HCT116 (cell line): ENCODE data around the gene NCMAP. TPM values are rescaled to one million over a fixed set of nuclear protein-coding genes. Genes with fewer than 3 reads are reported as not detected.

Source experiments
- ATAC-seq: fragments of 200-7000 bp; cut with Tn5 transposase; 2 replicates; pipeline ENCODE4 v1.9.1; 2020; ENCODE audit warnings: mild to moderate bottlenecking, moderate library complexity
- BruUV-seq: library from RNA; stranded (reverse); fragments of 400-500 nt; replicated peaks from 2 replicates; lab custom pipeline; 2021; lab: Mats Ljungman, UMichigan
- CTCF ChIA-PET: fragments of 300-600 bp; sonication (Branson Sonifier 250); formaldehyde crosslinking; loops from one replicate; lab custom pipeline; 2021; ENCODE audit warnings: antibody characterized with exemption; lab: Charles Lee
- POLR2A ChIA-PET: fragments of 300-600, 350-600 bp; sonication (Branson Sonifier 250); formaldehyde crosslinking; loops from one replicate; lab custom pipeline; 2021; ENCODE audit warnings: antibody characterized with exemption; lab: Charles Lee
- RAD21 ChIA-PET, 2 experiments: fragments of 300-600 bp; sonication (Branson Sonifier 250); formaldehyde crosslinking; loops; one replicate each; lab custom pipeline; 2023; ENCODE audit warnings: low total read pairs in 2 of 2; ENCODE audit not compliant: uncharacterized antibody in 2 of 2, unreplicated experiment in 2 of 2, low non-redundant PET in 1 of 2; lab: Charles Lee
- DNase-seq: peaks from one replicate; pipeline ENCODE4 v3.0.0-alpha.2; 2010; ENCODE audit warnings: low read depth, low spot score
- H2AFZ ChIP-seq: fragments of 200-600 bp; shearing (Covaris generic), sonication (generic); 2 replicates; pipeline ENCODE4 v1.6.1; 2017; ENCODE audit warnings: low read depth, mixed run types, mixed read lengths, antibody characterized with exemption, low read length; ENCODE audit not compliant: poor library complexity, severe bottlenecking
- H3K27ac ChIP-seq: 2 replicates; pipeline ENCODE4 v1.5.1; 2012; ENCODE audit warnings: low read depth, low read length
- H3K27me3 ChIP-seq: fragments of 200-600 bp; sonication (generic); 2 replicates; pipeline ENCODE4 v1.6.1; 2016; ENCODE audit warnings: mixed run types, low read length, mixed read lengths; ENCODE audit not compliant: insufficient read depth
- H3K36me3 ChIP-seq, 2 experiments: fragments of 200-500 bp in 1 of 2; fragments of 200-600 bp in 1 of 2; sonication (Bioruptor generic) in 1 of 2; sonication (generic) in 1 of 2; 2 replicates each; pipeline versions ENCODE4 v1.5.1 to v1.6.1; 2014 to 2016; ENCODE audit warnings: low read length in 2 of 2, inconsistent platforms in 1 of 2, mixed read lengths in 1 of 2, mixed run types in 1 of 2; ENCODE audit not compliant: insufficient read depth in 2 of 2, control insufficient read depth in 1 of 2
- H3K4me1 ChIP-seq, 2 experiments: fragments of 200-600 bp in 1 of 2; sonication (generic) in 1 of 2; 2 replicates each; pipeline versions ENCODE4 v1.5.1 to v1.6.1; 2012 to 2017; ENCODE audit warnings: low read length in 2 of 2, inconsistent platforms in 1 of 2, mild to moderate bottlenecking in 1 of 2, mixed read lengths in 1 of 2, mixed run types in 1 of 2, moderate library complexity in 1 of 2; ENCODE audit not compliant: insufficient read depth in 2 of 2, control insufficient read depth in 1 of 2
- H3K4me2 ChIP-seq: fragments of 200-600 bp; sonication (generic); 2 replicates; pipeline ENCODE4 v1.6.1; 2017; ENCODE audit warnings: mixed run types, low read length, mixed read lengths
- H3K4me3 ChIP-seq, 2 experiments: fragments of 200-600 bp in 1 of 2; sonication (generic) in 1 of 2; replicated peaks in 1 of 2; 2 replicates each; pipeline ENCODE4 v1.5.1; 2011 to 2016; ENCODE audit warnings: low read length in 2 of 2, control low read depth in 1 of 2, low read depth in 1 of 2, mild to moderate bottlenecking in 1 of 2, mixed read lengths in 1 of 2, mixed run types in 1 of 2
- H3K79me2 ChIP-seq: fragments of 200-600 bp; sonication (generic); 2 replicates; pipeline ENCODE4 v1.6.1; 2017; ENCODE audit warnings: mild to moderate bottlenecking, mixed run types, low read length, moderate library complexity, mixed read lengths; ENCODE audit not compliant: insufficient read depth
- H3K9ac ChIP-seq: fragments of 200-600 bp; sonication (generic); 2 replicates; pipeline ENCODE4 v1.6.1; 2016; ENCODE audit warnings: low read length, mixed read lengths
- H3K9me2 ChIP-seq: fragments of 200-600 bp; sonication (generic), shearing (Covaris generic); 2 replicates; pipeline ENCODE4 v1.6.1; 2017; ENCODE audit warnings: mixed run types, mild to moderate bottlenecking, moderate library complexity; ENCODE audit not compliant: insufficient read depth
- H3K9me3 ChIP-seq, 2 experiments: fragments of 200-500 bp in 1 of 2; fragments of 200-600 bp in 1 of 2; sonication (Bioruptor generic) in 1 of 2; sonication (generic) in 1 of 2; 2 replicates each; pipeline ENCODE4 v1.6.1; 2014 to 2017; ENCODE audit warnings: low read length in 2 of 2, mixed read lengths in 2 of 2, inconsistent platforms in 1 of 2, low read depth in 1 of 2, mild to moderate bottlenecking in 1 of 2, mixed run types in 1 of 2, moderate library complexity in 1 of 2; ENCODE audit not compliant: control insufficient read depth in 1 of 2, insufficient read depth in 1 of 2
- H4K20me1 ChIP-seq: fragments of 200-600 bp; sonication (generic), shearing (Covaris generic); 2 replicates; pipeline ENCODE4 v1.6.1; 2017; ENCODE audit warnings: mixed run types, mild to moderate bottlenecking, moderate library complexity; ENCODE audit not compliant: insufficient read depth
- CTCF ChIP-seq, 3 experiments: fragments of 200-600 bp in 1 of 3; sonication (generic) in 1 of 3; IDR thresholded peaks in 2 of 3; conservative IDR thresholded peaks in 1 of 3; 2 replicates each; pipeline ENCODE4 v1.5.1; 2012 to 2017; ENCODE audit warnings: low read depth in 2 of 3, low read length in 2 of 3, antibody characterized with exemption in 1 of 3, borderline replicate concordance in 1 of 3, control low read depth in 1 of 3, mild to moderate bottlenecking in 1 of 3, mixed read lengths in 1 of 3, mixed run types in 1 of 3, moderate library complexity in 1 of 3; ENCODE audit not compliant: insufficient read depth in 1 of 3
- EZH2phosphoT487 ChIP-seq: fragments of 200-600 bp; IDR thresholded peaks from 2 replicates; pipeline ENCODE4 v1.6.1; 2018; ENCODE audit warnings: antibody characterized with exemption, borderline replicate concordance
- RAD21 ChIP-seq: IDR thresholded peaks from 2 replicates; pipeline ENCODE4 v1.6.1; 2012; ENCODE audit warnings: low read depth, mild to moderate bottlenecking
- REST ChIP-seq: IDR thresholded peaks from 2 replicates; pipeline ENCODE4 v1.6.1; 2012; ENCODE audit warnings: low read depth
- ZFX ChIP-seq: fragments of 450-650 bp; IDR thresholded peaks from 2 replicates; pipeline ENCODE4 v1.6.1; 2017
- intact Hi-C: fragments of 100-400 bp; cut with micrococcal nuclease; formaldehyde crosslinking; loops from 2 replicates; pipeline ENCODE4 v1.10.0; 2022
- total RNA-seq: library from RNA; stranded (reverse); gene quantifications from one replicate; pipeline ENCODE4 v1.2.1, GENCODE V29; 2021; ENCODE audit not compliant: unreplicated experiment

Gene NCMAP
- total RNA-seq, 1 experiment from 2014 or later: 0.84 TPM

- TF ChIP-seq REST (no peak), EZH2phosphoT487 (no peak)
These were observed 29.8 kb upstream of the NCMAP start (continued) for GRCh38 chr1:24526045-24526444.

GRCh38 chr1:24526940-24527542, 28.8 kb upstream of the NCMAP start:
- H3K4me3 ChIP-seq: no peak overlapping the region
- no peaks in the 10 kb centered on the region for H4K20me1 ChIP-seq
- DNase-seq (peak; percentile 16), ATAC-seq (peak; percentile 82)
- H3K36me3 ChIP-seq: no peaks in the 10 kb centered on the region
- H3K27ac ChIP-seq: no peak overlapping the region
- H3K9me2 ChIP-seq: no peaks in the 10 kb centered on the region
- no peaks in the 10 kb centered on the region for H3K79me2 ChIP-seq
- no TSS peak for BruUV-seq
- TF ChIP-seq CTCF (IDR thresholded peaks at IDR 0.05 in 2 of 3, conservative IDR thresholded peaks at IDR 0.05 in 1 of 3; ENCODE audit: borderline replicate concordance in 1 of 3, insufficient read depth in 1 of 3, low read depth in 2 of 3, low read length in 2 of 3): peak; percentile 52 to 72 (median 67); a peak in 5 of 6 replicates
- peak; percentile 60 for TF ChIP-seq RAD21
- no peak for TF ChIP-seq EZH2phosphoT487
- no peak for TF ChIP-seq ZFX
- ChIA-PET POLR2A (no interaction called here), CTCF (interaction anchor here (0.7 to 2.3 kb wide), 15 partner anchors 9 to 308 kb away, joined by 3 to 17 read pairs (median 4); partner anchors contain the start of gene NIPAL3), RAD21 (interaction anchor here in 1 of 2 experiments (1.3 kb wide), 1 partner anchor 377 kb away, joined by 3 read pairs; no protein-coding TSS in a partner anchor)
- no peak overlapping the region for H3K4me2 ChIP-seq
- intact Hi-C loops: loop anchor here (10.0 kb wide), 1 partner anchor 112 kb away; the partner anchor contains the start of genes NIPAL3 and STPG1
- H3K27me3 ChIP-seq: no peaks in the 10 kb centered on the region
- no peak overlapping the region for H3K9ac ChIP-seq
- no peak overlapping the region for H2AFZ ChIP-seq
- no peaks in the 10 kb centered on the region for H3K9me3 ChIP-seq
- H3K4me1 ChIP-seq: no peaks in the 10 kb centered on the region
